ENCODE results near the gene PGLYRP1. TPM values are rescaled to one million over a fixed set of nuclear protein-coding genes. Genes with fewer than 3 reads are reported as not detected.

The PGLYRP1 gene
- polyA plus RNA-seq, 1 experiment: not detected

- CTCF ChIA-PET: no interaction called here
- Histone ChIP-seq H3K27me3 (ENCODE audit: control insufficient read depth, insufficient read depth, low read length) (peaks cover 23% of the 10 kb centered on the region), H3K4me3 (ENCODE audit: low read depth, low read length) (no peak overlapping the region), H3K9me3 (ENCODE audit: control insufficient read depth, insufficient read depth, low read length) (no peaks in the 10 kb centered on the region; the same call in 1 of the 2 replicates), H3K27ac (ENCODE audit: low read depth, low read length) (no peak overlapping the region)
- DNase-seq (ENCODE audit: low read depth, low spot score): no peak
- POLR2A ChIA-PET: no interaction called here
- TF ChIP-seq CTCF (IDR thresholded peaks at IDR 0.05; ENCODE audit: low read depth, low read length): no peak
Observed at GRCh38 chr19:46022061-46022430, 807 bp downstream of the PGLYRP1 start.

GRCh38 chr19:46021531-46022041 is 1.3 kb downstream of the PGLYRP1 start:
- Histone ChIP-seq H3K27me3 (ENCODE audit: control insufficient read depth, insufficient read depth, low read length) (peaks cover 24% of the 10 kb centered on the region), H3K9me3 (ENCODE audit: control insufficient read depth, insufficient read depth, low read length) (no peaks in the 10 kb centered on the region; the same call in 1 of the 2 replicates), H3K4me3 (ENCODE audit: low read depth, low read length) (no peak overlapping the region), H3K27ac (ENCODE audit: low read depth, low read length) (no peak overlapping the region)
- POLR2A ChIA-PET: no interaction called here
- no peak for TF ChIP-seq CTCF (IDR thresholded peaks at IDR 0.05; ENCODE audit: low read depth, low read length)
- CTCF ChIA-PET: interaction anchor here (1.3 kb wide), 1 partner anchor 55 kb away, joined by 4 read pairs; no protein-coding TSS in a partner anchor
- DNase-seq (ENCODE audit: low read depth, low spot score): no peak

GRCh38 chr19:46020819-46021125 is 2.1 kb downstream of the PGLYRP1 start:
- H3K4me3 ChIP-seq (ENCODE audit: low read depth, low read length): no peak overlapping the region
- no peaks in the 10 kb centered on the region; the same call in 1 of the 2 replicates for H3K9me3 ChIP-seq (ENCODE audit: control insufficient read depth, insufficient read depth, low read length)
- ChIA-PET CTCF (interaction anchor here (1.3 kb wide), 1 partner anchor 56 kb away, joined by 4 read pairs; no protein-coding TSS in a partner anchor), POLR2A (interaction anchor here (0.9 kb wide), 1 partner anchor 26 kb away, joined by 3 read pairs; the partner anchor contains the start of gene CCDC61)
- TF ChIP-seq CTCF (IDR thresholded peaks at IDR 0.05; ENCODE audit: low read depth, low read length): no peak
- H3K27me3 ChIP-seq (ENCODE audit: control insufficient read depth, insufficient read depth, low read length): peaks cover 25% of the 10 kb centered on the region
- H3K27ac ChIP-seq (ENCODE audit: low read depth, low read length): no peak overlapping the region
- DNase-seq (ENCODE audit: low read depth, low spot score): no peak

- no peak overlapping the region for H3K4me3 ChIP-seq (ENCODE audit: low read depth, low read length)
- peaks cover 34% of the 10 kb centered on the region for H3K27me3 ChIP-seq (ENCODE audit: control insufficient read depth, insufficient read depth, low read length)
- no peak for DNase-seq (ENCODE audit: low read depth, low spot score)
- TF ChIP-seq CTCF (IDR thresholded peaks at IDR 0.05; ENCODE audit: low read depth, low read length): no peak
- ChIA-PET POLR2A (no interaction called here), CTCF (interaction anchor here (1.0 to 4.8 kb wide), 2 partner anchors 9 to 58 kb away, joined by 4 to 52 read pairs; no protein-coding TSS in a partner anchor)
- H3K9me3 ChIP-seq (ENCODE audit: control insufficient read depth, insufficient read depth, low read length): no peaks in the 10 kb centered on the region; the same call in 1 of the 2 replicates
- H3K27ac ChIP-seq (ENCODE audit: low read depth, low read length): no peak overlapping the region
Observed at GRCh38 chr19:46019270-46019669, 3.6 kb downstream of the PGLYRP1 start.

GRCh38 chr19:46018729-46019251 is 4.1 kb downstream of the PGLYRP1 start:
- Histone ChIP-seq H3K4me3 (ENCODE audit: low read depth, low read length) (no peak overlapping the region), H3K27ac (ENCODE audit: low read depth, low read length) (no peak overlapping the region), H3K27me3 (ENCODE audit: control insufficient read depth, insufficient read depth, low read length) (peaks cover 35% of the 10 kb centered on the region), H3K9me3 (ENCODE audit: control insufficient read depth, insufficient read depth, low read length) (no peaks in the 10 kb centered on the region; the same call in 1 of the 2 replicates)
- ChIA-PET POLR2A (no interaction called here), CTCF (interaction anchor here (4.8 kb wide), 1 partner anchor 10 kb away, joined by 52 read pairs; no protein-coding TSS in a partner anchor)
- TF ChIP-seq CTCF (IDR thresholded peaks at IDR 0.05; ENCODE audit: low read depth, low read length): no peak
- no peak for DNase-seq (ENCODE audit: low read depth, low spot score)
